Fibroblast of skin of back (primary cell): ENCODE results near the gene AMH.

ENCODE experiments used
- DNase-seq: peaks from one replicate; pipeline ENCODE4 v3.0.0-alpha.2; 2013

Gene AMH

GRCh38 chr19:2249880-2250765 is 1.0 kb downstream of the AMH start:
- DNase-seq: no peak

- no peak for DNase-seq
These were observed 1.6 kb downstream of the AMH start for GRCh38 chr19:2250766-2251105.

- DNase-seq: no peak
These were observed 2.3 kb downstream of the AMH start for GRCh38 chr19:2251106-2252054.

DNA sequence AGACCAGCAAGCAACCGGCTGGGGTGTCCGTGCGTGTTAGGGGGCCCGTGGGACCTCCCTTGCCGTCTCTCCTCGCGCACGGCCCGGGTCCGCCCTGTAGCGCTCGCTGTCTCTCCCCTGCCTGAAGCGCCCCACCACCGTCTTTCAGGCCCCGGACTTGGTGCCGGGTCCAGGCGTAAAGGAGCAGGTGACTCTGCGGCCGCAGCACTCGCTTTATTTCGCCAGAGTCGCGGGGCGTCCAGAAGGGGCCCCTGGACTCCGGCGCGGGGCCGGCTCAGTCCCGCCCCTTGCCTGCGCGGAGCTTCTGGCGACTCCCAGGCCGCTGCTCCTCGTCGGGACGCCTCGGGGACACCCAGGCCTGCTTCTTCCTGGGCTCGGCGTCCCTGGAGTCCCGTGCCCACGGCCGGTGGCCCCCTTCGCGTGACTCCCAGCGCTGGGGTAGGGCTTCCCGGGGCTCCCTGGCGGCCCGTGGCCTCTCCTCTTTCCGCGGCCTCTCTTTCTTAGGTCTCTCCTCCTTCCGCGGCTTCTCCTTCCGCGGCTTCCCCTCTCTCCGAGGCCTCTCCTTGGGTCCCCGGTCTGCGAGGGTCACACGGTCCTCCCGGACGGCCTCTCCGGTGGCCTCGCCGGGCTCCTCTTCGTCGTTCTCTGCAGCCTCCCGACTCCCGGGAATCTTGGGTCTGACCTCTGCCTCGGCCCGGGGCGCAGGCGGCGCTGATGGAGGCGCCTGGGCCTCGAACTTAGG is 3.1 kb downstream of the AMH start:
- no peak for DNase-seq

DNA sequence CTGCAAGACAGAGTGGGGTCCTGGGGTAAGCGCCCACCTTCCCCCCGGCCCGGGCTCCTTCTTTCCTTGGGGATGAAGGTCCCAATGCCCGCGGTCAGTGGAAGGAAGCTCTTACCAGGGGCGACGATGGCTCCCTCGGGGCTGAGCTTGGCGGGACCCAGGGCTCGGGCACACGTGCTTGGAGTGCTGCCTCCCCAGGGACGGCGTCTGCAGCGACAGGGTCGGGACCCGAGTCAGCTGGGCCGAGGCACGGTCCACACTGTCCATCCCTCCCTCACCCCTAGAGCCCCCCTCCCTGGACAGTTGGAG is 3.6 kb downstream of the AMH start:
- DNase-seq: no peak

DNA sequence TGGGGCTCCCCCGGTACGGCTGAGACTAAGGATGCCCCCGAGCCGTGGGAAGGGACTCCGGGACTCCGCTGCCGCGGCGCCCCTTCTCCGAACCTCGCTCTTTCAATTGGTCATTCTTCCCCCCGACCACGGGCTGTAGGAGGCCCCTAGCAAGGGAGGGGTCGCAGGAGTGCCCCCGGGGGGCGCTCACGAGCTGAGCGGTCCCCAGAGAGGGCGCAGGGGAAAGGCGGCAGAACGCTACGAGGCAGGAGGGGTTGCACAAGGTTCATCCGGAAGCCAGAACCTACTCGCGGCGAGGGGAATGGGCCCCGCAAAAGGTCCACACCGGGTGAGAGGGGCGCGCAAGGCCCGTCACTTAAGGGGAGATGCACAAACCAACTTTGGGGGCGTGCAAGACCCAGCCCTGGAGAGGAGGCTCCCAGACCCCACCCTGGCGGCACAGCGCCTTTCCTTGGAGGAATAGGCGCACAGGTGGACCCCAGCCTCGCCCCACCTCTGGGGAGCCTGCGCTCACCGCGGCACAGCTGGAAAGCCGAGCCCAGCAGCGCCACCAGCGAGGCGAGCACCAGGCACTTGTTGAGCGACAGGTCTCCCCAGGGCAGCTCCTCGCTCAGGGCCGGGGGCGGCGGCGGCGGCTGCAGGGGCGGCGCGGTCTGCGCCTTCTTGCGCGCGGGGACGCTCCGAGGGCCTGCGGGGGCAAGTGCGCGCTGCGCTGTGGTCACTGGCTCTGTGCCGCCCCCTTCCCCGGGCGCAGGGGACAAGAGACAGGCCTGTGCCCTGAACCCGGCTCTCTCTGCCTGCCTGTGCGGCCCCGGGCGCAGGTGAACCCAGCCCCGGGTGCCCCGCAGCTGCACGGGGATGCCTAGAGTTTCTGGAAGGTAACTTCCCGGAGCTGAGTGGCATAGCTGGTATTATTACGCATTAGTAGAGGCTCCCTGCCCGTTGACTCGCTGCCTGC is 4.3 kb downstream of the AMH start:
- no peak for DNase-seq

- DNase-seq: no peak
These were observed 5.1 kb downstream of the AMH start for GRCh38 chr19:2254064-2254872.

- no peak for DNase-seq
These were observed 6.2 kb downstream of the AMH start for GRCh38 chr19:2255112-2255845.

DNA sequence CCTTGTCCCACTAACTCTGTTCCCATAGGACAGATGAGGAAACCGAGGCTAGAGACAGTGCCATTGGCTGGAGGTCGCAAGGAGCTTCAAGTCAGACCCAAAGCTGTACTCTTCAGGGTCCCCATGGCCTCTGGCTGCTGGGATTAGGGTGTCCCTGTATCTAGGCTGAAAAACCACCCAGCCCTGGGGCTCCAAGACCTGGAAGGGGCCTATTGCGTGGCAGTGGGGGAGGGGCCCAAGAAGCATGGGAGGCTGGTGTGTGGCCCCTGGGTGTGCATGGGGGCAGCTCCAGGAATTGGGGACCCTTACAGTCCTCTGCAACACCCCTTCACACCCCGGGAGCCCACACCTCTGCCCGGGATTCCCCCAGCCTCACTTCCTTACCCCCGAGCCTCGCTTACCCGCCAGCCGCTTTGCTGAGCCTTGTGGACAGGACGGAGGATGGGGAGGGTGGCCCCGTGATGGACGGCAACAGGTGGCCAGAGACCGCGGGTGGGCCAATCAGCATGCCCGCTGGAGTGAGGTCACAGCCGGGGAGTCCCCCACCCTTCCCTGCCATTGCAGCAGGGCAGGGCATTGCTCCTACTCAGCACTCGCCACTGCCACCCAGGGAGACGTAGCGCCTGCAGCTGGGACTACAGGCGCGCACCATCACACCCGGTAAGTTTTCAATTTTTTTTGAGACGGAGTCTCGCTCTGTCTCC is 7.0 kb downstream of the AMH start, which contains the start of gene JSRP1:
JSRP1 (minus strand) TSS at position 436 of the 704 bp plus-strand sequence. CDS start 1,103 bp downstream, outside the sequence.
- no peak for DNase-seq

DNA sequence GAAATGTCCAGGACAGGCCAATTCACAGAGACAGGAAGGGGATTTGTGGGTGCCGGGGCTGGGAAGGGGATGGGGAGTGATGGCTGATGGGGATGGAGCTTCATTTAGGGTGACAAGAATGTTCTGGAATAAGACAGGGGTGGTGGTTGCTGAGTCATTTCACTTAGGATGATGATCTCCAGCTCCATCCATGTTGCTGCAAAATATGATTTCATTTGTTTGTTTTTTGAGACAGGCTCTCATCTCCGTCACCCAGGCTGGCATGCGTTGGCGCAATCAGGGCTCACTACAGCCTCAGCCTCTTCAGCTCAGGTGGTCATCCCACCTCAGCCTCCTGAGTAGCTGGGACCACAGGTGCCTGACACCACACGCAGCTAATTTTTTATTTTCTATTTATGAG is 10.2 kb downstream of the AMH start:
- DNase-seq: peak; percentile 54

DNA sequence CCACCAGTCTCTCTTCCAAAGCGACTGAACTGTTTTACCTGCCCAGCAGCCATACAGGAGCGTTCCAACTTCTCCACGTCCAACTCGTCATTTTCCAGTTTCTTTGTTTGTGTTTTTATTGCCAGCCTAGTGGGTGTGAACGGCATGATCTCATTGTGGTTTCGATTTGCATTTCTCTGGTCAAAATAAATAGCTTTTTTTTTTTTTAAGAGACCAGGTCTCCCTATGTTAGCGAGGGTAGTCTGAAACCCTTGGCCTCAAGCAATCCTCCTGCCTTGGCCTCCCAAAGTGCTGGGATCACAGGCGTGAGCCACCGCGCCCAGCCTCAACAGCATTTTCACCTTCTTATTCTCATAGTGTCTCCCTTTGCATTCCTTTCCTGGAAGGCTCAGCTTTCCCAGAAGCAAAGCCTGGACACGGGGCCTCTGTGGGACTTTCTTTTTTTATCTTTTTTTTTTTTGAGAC is 11.2 kb downstream of the AMH start:
- DNase-seq: no peak

- DNase-seq: no peak
These were observed 12.5 kb downstream of the AMH start for GRCh38 chr19:2261438-2262172.

GRCh38 chr19:2266183-2266993 is 17.3 kb downstream of the AMH start:
- peak; percentile 74 for DNase-seq

DNA sequence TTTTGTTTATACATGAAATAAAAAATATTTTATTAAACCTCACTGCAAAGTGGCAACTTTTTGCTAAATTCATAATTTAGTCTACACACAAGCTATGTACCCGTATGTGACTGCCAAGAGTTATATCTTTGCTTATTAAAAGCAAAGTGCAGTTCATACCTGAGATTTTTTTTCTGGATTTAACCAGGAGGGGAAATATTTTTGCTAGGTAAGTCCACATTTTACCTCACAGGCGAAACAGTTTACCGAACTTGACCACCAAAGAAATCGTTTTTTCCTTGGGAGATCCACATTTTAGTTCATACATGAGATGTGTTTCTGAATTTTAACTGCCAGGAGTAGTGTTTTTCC is 19.3 kb downstream of the AMH start:
- DNase-seq: no peak

DNA sequence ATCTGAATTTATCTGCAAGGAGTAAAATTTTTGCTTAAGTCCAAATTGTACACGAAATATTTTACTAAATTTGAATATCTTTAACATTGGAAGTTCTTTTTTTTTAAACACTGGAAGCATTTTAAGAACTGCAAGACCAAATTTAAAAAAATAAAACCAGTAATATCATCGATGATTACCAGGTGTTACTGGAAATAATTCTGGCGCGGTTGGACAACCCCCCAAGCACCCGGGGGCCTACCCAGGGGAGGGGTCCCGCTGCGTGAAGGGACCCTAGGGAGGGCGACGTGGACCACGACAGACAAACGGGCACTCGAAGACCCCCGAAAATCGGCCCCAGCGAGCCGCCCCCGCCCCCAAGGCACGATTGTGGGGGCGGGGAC is 19.7 kb downstream of the AMH start:
- DNase-seq: no peak

DNA sequence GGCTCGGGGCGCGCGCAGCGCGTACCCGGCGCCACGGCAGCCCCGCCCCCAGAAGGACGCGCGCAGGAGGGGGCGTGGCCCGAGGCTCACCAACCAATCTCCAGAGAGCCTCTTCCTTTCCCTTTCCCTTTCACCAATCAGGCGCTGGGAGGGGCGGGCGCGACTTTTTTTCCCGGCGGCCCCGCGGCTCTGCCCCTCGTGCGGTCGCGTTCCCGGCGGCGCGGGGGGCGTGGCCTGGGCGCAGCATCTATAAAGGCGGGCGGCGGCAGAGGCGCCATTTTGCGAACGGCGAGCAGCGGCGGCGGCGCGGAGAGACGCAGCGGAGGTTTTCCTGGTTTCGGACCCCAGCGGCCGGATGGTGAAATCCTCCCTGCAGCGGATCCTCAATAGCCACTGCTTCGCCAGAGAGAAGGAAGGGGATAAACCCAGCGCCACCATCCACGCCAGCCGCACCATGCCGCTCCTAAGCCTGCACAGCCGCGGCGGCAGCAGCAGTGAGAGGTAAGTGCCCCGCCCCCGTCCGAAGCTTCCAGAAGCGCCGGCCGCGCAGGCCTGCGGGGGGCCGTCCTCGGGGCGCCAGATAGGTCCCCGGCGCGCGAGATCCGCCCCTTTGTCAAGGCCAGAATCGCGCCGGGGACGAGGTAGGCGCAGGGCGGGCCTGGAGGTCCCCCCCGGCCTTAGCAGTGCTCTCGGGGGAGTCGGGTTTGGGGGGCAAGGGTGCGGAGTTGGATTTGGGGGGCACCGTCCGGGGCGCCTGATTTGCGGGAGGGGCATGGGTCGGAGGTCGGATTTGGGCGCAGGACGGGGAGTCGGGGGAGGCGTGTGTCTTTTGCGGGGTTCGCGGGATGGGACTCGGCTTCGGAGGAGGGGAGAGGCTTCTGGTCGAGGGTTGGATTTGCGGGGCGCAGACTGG is 20.4 kb downstream of the AMH start:
- peak; percentile 96 for DNase-seq

DNA sequence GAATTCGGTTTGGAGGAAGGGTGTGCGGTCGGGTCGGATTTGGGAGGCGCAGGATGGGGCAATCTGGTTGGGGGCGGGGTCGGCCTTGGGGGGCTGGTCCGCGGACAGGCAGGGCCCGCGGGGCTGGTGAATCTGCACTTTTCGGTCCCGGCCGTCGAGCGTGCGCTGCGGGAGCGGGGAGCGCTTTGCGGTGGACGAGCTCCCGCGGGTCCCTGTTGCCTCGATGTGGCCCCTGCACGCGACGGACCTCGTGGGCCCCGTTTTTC is 21.0 kb downstream of the AMH start:
- DNase-seq: no peak
